ENCODE measurements around the gene NHSL2.

Gene NHSL2

DNA sequence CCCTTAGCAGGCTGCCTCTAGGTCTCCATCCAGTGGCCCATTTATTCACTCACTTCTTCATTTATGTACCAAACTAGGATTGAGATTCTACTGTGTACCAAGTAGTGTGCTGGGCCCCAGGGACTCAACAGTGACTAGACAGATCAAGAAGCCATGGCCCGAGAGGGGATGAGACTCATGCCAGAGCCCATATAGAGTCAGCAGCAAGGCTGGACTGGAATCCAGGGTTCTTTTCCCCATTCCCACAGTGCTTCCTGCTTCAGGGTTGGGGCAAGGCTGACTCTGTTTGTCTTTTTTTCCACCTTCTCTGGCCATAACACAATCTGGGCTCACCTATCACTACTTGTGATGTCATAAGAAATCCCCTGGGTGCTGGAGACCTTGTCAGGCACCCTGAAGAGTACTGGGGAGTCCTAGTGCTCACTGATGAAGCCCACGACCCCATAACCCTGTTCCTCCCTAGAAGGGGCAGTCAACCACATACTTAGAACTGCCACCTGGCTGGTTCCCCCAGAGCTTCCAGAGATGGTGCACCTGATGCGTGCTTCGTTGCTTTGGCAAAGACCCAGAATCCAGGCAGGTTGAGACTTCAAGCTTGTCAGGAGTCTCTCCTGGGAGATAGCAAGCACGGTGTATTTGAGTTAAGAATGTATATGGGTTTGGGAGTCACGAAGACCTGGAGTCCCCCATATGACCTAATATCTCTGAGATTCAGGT is 214.8 kb downstream of the NHSL2 start:
- H3K4me1 ChIP-seq (ENCODE audit: low read length), result peaks cover 20% of the 10 kb centered on the region
- no peaks in the 10 kb centered on the region for H4K20me1 ChIP-seq (ENCODE audit: insufficient read depth, low read length)
- no peaks in the 10 kb centered on the region for H3K79me2 ChIP-seq (ENCODE audit: low read length)
- H3K9ac ChIP-seq (ENCODE audit: low read length), result no peak overlapping the region
- H2AFZ ChIP-seq (ENCODE audit: low read depth, low read length), result no peak overlapping the region
- H3K36me3 ChIP-seq (replicated peaks; ENCODE audit: low read depth, low read length), result no peaks in the 10 kb centered on the region
- no peak overlapping the region for H3K4me2 ChIP-seq (ENCODE audit: low read length)
- no peak overlapping the region for H3K4me3 ChIP-seq (ENCODE audit: low read length)
- TF ChIP-seq, protein P1, sequence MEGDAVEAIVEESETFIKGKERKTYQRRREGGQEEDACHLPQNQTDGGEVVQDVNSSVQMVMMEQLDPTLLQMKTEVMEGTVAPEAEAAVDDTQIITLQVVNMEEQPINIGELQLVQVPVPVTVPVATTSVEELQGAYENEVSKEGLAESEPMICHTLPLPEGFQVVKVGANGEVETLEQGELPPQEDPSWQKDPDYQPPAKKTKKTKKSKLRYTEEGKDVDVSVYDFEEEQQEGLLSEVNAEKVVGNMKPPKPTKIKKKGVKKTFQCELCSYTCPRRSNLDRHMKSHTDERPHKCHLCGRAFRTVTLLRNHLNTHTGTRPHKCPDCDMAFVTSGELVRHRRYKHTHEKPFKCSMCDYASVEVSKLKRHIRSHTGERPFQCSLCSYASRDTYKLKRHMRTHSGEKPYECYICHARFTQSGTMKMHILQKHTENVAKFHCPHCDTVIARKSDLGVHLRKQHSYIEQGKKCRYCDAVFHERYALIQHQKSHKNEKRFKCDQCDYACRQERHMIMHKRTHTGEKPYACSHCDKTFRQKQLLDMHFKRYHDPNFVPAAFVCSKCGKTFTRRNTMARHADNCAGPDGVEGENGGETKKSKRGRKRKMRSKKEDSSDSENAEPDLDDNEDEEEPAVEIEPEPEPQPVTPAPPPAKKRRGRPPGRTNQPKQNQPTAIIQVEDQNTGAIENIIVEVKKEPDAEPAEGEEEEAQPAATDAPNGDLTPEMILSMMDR (IDR thresholded peaks at IDR 0.05; ENCODE audit: low read depth, low read length), result no peak
- TF ChIP-seq EZH2phosphoT487 (IDR thresholded peaks at IDR 0.05; ENCODE audit: low read depth), result no peak
- H3K9me3 ChIP-seq (ENCODE audit: insufficient read depth, low read length), result no peaks in the 10 kb centered on the region
- H3K27ac ChIP-seq (ENCODE audit: low read length), result no peak overlapping the region
- H3K27me3 ChIP-seq (ENCODE audit: low read depth, low read length), result 0 out of 2 replicates have a peak, but pooled peaks cover 4% of the 10 kb centered on the region

DNA sequence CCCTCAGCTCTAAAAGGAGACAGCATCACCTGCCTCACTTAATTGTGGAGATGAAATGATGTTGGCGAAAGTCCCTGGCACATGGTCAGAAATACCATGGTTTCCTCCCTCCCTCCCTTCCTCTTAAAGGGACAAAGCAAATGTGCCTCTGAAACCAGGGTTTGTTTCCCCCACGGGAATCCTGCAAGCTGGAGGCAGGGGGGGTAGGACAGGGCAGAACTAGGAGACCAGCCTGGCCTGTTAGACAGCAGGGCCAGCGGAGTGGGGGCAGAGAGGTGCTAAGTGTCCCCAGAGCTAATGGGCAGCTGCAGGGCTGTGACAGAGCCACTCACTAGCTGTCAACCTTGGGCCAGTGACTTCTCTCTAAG is 215.4 kb downstream of the NHSL2 start:
- H3K27me3 ChIP-seq (ENCODE audit: low read depth, low read length), result 0 out of 2 replicates have a peak, but pooled peaks cover 4% of the 10 kb centered on the region
- no peaks in the 10 kb centered on the region for H3K36me3 ChIP-seq (replicated peaks; ENCODE audit: low read depth, low read length)
- H4K20me1 ChIP-seq (ENCODE audit: insufficient read depth, low read length), result no peaks in the 10 kb centered on the region
- H3K27ac ChIP-seq (ENCODE audit: low read length), result no peak overlapping the region
- TF ChIP-seq EZH2phosphoT487 (IDR thresholded peaks at IDR 0.05; ENCODE audit: low read depth), result no peak
- no peak overlapping the region for H3K4me2 ChIP-seq (ENCODE audit: low read length)
- H3K4me3 ChIP-seq (ENCODE audit: low read length), result no peak overlapping the region
- no peak overlapping the region for H2AFZ ChIP-seq (ENCODE audit: low read depth, low read length)
- H3K79me2 ChIP-seq (ENCODE audit: low read length), result no peaks in the 10 kb centered on the region
- H3K4me1 ChIP-seq (ENCODE audit: low read length), result peaks cover 16% of the 10 kb centered on the region
- no peaks in the 10 kb centered on the region for H3K9me3 ChIP-seq (ENCODE audit: insufficient read depth, low read length)
- H3K9ac ChIP-seq (ENCODE audit: low read length), result no peak overlapping the region

DNA sequence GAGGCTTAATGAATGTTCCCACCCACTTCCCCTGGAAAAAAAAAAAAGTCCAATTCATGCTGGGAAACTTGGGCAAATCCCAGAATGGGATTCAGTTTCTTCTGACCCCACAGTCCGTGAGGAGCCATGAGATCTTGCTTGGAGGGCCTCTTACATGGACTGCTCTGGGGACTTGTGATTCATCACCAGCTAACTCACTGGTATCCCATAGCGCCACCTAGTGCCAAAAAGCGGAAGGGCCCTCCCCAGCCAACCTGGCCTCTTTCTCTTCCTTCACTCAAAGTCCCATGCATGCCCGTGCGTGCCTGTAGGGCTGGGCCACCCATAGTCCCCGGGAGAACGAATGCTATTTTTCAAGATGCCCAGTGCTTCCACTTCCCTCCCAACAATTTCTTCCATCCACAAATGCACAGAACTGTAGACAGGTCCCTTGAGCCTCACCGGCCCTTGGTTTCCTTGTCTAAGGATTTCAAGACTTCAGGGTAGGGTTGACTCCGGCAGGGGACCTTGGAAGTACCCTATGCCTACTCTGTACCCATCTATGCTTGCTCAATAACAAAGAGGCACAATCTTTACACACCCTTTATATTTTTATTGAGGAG is 216.0 kb downstream of the NHSL2 start:
- Histone ChIP-seq H4K20me1 (ENCODE audit: insufficient read depth, low read length) (no peaks in the 10 kb centered on the region), H3K4me2 (ENCODE audit: low read length) (no peak overlapping the region), H3K9me3 (ENCODE audit: insufficient read depth, low read length) (no peaks in the 10 kb centered on the region), H3K4me3 (ENCODE audit: low read length) (no peak overlapping the region), H3K27me3 (ENCODE audit: low read depth, low read length) (0 out of 2 replicates have a peak, but pooled peaks cover 4% of the 10 kb centered on the region), H3K9ac (ENCODE audit: low read length) (no peak overlapping the region), H2AFZ (ENCODE audit: low read depth, low read length) (no peak overlapping the region; the same call in 1 of the 2 replicates), H3K36me3 (replicated peaks; ENCODE audit: low read depth, low read length) (no peaks in the 10 kb centered on the region), H3K4me1 (ENCODE audit: low read length) (peaks cover 9% of the 10 kb centered on the region), H3K79me2 (ENCODE audit: low read length) (no peaks in the 10 kb centered on the region), H3K27ac (ENCODE audit: low read length) (no peak overlapping the region)
- TF ChIP-seq EZH2phosphoT487 (IDR thresholded peaks at IDR 0.05; ENCODE audit: low read depth), result no peak
- TF ChIP-seq, protein P1 (IDR thresholded peaks at IDR 0.05; ENCODE audit: low read depth, low read length), result peak; percentile 69

DNA sequence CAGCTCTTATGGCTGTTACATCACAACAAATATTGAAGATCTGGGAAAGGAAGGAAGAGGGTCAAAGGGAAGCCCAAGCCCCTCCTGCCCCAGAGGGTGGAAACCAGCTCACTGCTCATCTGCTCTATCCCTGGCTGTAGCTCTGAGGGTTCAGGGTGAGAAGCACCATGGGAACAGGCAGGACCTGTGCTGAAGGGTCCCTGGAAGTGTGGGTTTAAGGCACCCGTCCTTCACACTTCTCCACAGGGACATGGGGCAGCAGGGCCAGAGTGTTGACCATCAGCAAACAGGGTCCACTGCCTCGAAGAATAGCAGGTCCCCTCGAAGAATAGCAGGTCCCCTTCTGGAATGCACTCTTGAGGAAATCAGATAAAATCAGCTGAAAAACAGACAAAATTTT is 216.7 kb downstream of the NHSL2 start:
- H3K79me2 ChIP-seq (ENCODE audit: low read length), result no peaks in the 10 kb centered on the region
- peaks cover 6% of the 10 kb centered on the region; the same call in 1 of the 2 replicates for H3K27me3 ChIP-seq (ENCODE audit: low read depth, low read length)
- H3K4me2 ChIP-seq (ENCODE audit: low read length), result no peak overlapping the region
- H3K36me3 ChIP-seq (replicated peaks; ENCODE audit: low read depth, low read length), result no peaks in the 10 kb centered on the region
- H3K4me1 ChIP-seq (ENCODE audit: low read length), result peaks cover 7% of the 10 kb centered on the region; the same call in 1 of the 2 replicates
- no peak overlapping the region for H3K9ac ChIP-seq (ENCODE audit: low read length)
- H4K20me1 ChIP-seq (ENCODE audit: insufficient read depth, low read length), result no peaks in the 10 kb centered on the region
- TF ChIP-seq, protein P1 (IDR thresholded peaks at IDR 0.05; ENCODE audit: low read depth, low read length), result no peak
- TF ChIP-seq EZH2phosphoT487 (IDR thresholded peaks at IDR 0.05; ENCODE audit: low read depth), result no peak
- H3K9me3 ChIP-seq (ENCODE audit: insufficient read depth, low read length), result no peaks in the 10 kb centered on the region
- H3K4me3 ChIP-seq (ENCODE audit: low read length), result no peak overlapping the region
- H2AFZ ChIP-seq (ENCODE audit: low read depth, low read length), result no peak overlapping the region
- no peak overlapping the region for H3K27ac ChIP-seq (ENCODE audit: low read length)
